Ovary (tissue), 3 donors: ENCODE measurements around the gene RBMS1.

Experiments used
- EP300 ChIP-seq: sonication (generic); formaldehyde crosslinking; IDR thresholded peaks from one replicate; pipeline ENCODE4 v1.6.1; 2017; ENCODE audit warnings: antibody characterized with exemption
- TF ChIP-seq, protein P1 (sequence below), 3 donors: fragments of 450-650 bp in 2 of 3; fragments of 200-600 bp in 1 of 3; IDR thresholded peaks; one replicate each; pipeline versions ENCODE4 v1.5.1 to v1.8.0; 2016 to 2022; ENCODE audit warnings: antibody characterized with exemption in 3 of 3, mild to moderate bottlenecking in 1 of 3
- donor health status: DM: no; HTN: no; CAD: no.

GRCh38 chr2:160321006-160321405 lies 172.6 kb downstream of the RBMS1 start:
- TF ChIP-seq, protein P1, sequence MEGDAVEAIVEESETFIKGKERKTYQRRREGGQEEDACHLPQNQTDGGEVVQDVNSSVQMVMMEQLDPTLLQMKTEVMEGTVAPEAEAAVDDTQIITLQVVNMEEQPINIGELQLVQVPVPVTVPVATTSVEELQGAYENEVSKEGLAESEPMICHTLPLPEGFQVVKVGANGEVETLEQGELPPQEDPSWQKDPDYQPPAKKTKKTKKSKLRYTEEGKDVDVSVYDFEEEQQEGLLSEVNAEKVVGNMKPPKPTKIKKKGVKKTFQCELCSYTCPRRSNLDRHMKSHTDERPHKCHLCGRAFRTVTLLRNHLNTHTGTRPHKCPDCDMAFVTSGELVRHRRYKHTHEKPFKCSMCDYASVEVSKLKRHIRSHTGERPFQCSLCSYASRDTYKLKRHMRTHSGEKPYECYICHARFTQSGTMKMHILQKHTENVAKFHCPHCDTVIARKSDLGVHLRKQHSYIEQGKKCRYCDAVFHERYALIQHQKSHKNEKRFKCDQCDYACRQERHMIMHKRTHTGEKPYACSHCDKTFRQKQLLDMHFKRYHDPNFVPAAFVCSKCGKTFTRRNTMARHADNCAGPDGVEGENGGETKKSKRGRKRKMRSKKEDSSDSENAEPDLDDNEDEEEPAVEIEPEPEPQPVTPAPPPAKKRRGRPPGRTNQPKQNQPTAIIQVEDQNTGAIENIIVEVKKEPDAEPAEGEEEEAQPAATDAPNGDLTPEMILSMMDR (IDR thresholded peaks at IDR 0.05), result no peak
- TF ChIP-seq EP300, result no peak
